Peyer's patch (tissue), 4 donors: ENCODE data around the gene PCGF2. TPM values are rescaled to one million over a fixed set of nuclear protein-coding genes. Genes with fewer than 3 reads are reported as not detected.

Source experiments
- DNase-seq, 3 donors: peaks; one replicate each; pipeline ENCODE4 v3.0.0-alpha.2; 2017 to 2019
- H3K27ac ChIP-seq, 4 donors: fragments of 200-600 bp; sonication (generic); one replicate each; pipeline ENCODE4 v1.5.1; 2016 to 2019
- H3K27me3 ChIP-seq, 2 donors: fragments of 200-600 bp; sonication (generic); one replicate each; pipeline ENCODE4 v1.5.1; 2019
- H3K36me3 ChIP-seq, 3 donors: fragments of 200-600 bp; sonication (generic); one replicate each; pipeline ENCODE4 v1.5.1; 2016 to 2019
- H3K4me1 ChIP-seq, 4 donors: fragments of 200-600 bp; sonication (generic); one replicate each; pipeline ENCODE4 v1.5.1; 2016 to 2019
- H3K4me3 ChIP-seq, 4 donors: fragments of 200-600 bp; sonication (generic); 1 replicate in 3 of 4; 2 replicates in 1 of 4; pipeline ENCODE4 v1.5.1; 2016 to 2019; ENCODE audit warnings: mild to moderate bottlenecking in 1 of 4
- H3K9me3 ChIP-seq, 4 donors: fragments of 200-600 bp; sonication (generic); one replicate each; pipeline ENCODE4 v1.5.1; 2016 to 2019; ENCODE audit warnings: mild to moderate bottlenecking in 1 of 4
- CTCF ChIP-seq, 6 experiments: fragments of 450-650 bp in 4 of 6; fragments of 200-600 bp in 2 of 6; sonication (generic) in 1 of 6; IDR thresholded peaks; one replicate each; pipeline ENCODE4 v1.5.1; 2017 to 2019; ENCODE audit warnings: antibody characterized with exemption in 6 of 6, mild to moderate bottlenecking in 3 of 6, moderate library complexity in 1 of 6
- POLR2A ChIP-seq, 2 donors: fragments of 450-650 bp; IDR thresholded peaks; one replicate each; pipeline ENCODE4 v1.5.1; 2017; ENCODE audit warnings: antibody characterized with exemption in 2 of 2, mild to moderate bottlenecking in 2 of 2, moderate library complexity in 2 of 2
- total RNA-seq, 4 donors: library from RNA; depleted of rRNA; stranded (reverse); fragments of >200 nt; gene quantifications; one replicate each; pipeline ENCODE4 v1.1.0, GENCODE V29; 2016

Gene PCGF2
- total RNA-seq, 4 donors from 2014 or later = 8.3 to 41.9 (median 14.5) TPM

DNA sequence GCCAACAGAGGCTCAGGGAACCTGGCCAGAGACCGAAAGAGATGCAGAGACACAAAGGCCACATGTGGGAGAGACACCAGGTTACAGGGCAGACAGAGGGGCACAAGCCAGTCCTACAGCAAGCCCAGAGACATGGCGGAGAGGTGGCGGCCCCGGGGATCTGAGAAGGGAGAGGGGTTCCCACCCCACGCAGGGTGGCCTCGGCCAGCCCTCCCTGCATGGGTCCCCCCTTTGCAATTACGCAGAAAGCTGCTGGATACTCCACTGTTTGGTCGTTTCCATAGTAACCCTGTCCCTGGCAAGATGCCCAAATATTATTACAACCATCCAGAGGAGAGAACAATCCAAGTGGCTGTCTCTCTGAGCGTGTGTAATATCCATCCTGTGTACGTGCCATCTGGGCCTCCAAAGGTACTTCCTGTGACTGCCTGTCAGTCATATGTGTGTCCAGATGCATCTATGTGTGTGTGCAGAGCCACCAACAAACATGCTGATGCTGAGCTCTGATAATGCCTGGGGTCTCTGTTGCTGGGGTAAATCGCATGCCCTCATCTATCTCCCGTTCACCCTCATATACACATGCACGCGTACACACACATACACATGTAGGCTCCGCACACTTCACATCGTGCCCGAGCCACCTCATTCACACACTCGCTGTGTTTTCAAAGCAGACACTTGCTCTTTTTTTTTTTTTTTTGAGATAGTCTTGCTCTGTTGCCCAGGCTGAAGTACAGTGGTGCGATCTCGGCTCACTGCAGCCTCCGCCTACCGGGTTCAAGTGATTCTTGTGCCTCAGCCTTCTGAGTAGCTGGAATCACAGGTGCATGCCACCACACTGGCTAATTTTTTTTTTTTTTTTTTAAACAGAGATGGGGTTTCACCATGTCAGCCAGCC, 5.5 kb downstream of the PCGF2 start:
- Histone ChIP-seq H3K27ac (peak overlapping the region in 3 of 4 donors; percentile 59 to 86 (median 85)), H3K4me1 (peaks cover 7 to 83% (median 12%) of the 10 kb centered on the region in 4 donors), H3K9me3 (no peaks in the 10 kb centered on the region), H3K27me3 (no peaks in the 10 kb centered on the region), H3K4me3 (peak overlapping the region in 1 of 4 donors; percentile 9), H3K36me3 (peaks cover 0 to 18% (median 0%) of the 10 kb centered on the region in 3 donors)
- peak in 2 of 3 donors; percentile 71 to 75 for DNase-seq
- TF ChIP-seq CTCF (IDR thresholded peaks at IDR 0.05) (no peak), POLR2A (IDR thresholded peaks at IDR 0.05) (peak in 1 of 2 donors; percentile 19)

GRCh38 chr17:38741921-38742410, 6.2 kb downstream of the PCGF2 start:
- peak in 2 of 3 donors; percentile 73 to 84 for DNase-seq
- Histone ChIP-seq H3K27ac (peak overlapping the region in 3 of 4 donors; percentile 59 to 86 (median 85)), H3K27me3 (no peaks in the 10 kb centered on the region), H3K36me3 (peaks cover 0 to 21% (median 0%) of the 10 kb centered on the region in 3 donors), H3K9me3 (no peaks in the 10 kb centered on the region), H3K4me1 (peaks cover 6 to 78% (median 7%) of the 10 kb centered on the region in 4 donors), H3K4me3 (peak overlapping the region in 1 of 4 donors; percentile 9)
- TF ChIP-seq POLR2A (IDR thresholded peaks at IDR 0.05) = no peak
- TF ChIP-seq CTCF (IDR thresholded peaks at IDR 0.05) = no peak

GRCh38 chr17:38741461-38741860, 6.7 kb downstream of the PCGF2 start:
- H3K36me3 ChIP-seq = peaks cover 0 to 26% (median 0%) of the 10 kb centered on the region in 3 donors
- H3K27me3 ChIP-seq = no peaks in the 10 kb centered on the region
- H3K9me3 ChIP-seq = no peaks in the 10 kb centered on the region
- H3K4me3 ChIP-seq = no peak overlapping the region
- peak in 1 of 3 donors; percentile 31 for DNase-seq
- H3K4me1 ChIP-seq = peaks cover 1 to 73% (median 3%) of the 10 kb centered on the region in 4 donors
- TF ChIP-seq POLR2A (IDR thresholded peaks at IDR 0.05) (no peak), CTCF (IDR thresholded peaks at IDR 0.05) (no peak)
- H3K27ac ChIP-seq = peak overlapping the region in 3 of 4 donors; percentile 59 to 86 (median 85)

- H3K4me1 ChIP-seq = peaks cover 0 to 67% (median 2%) of the 10 kb centered on the region in 4 donors
- TF ChIP-seq POLR2A (IDR thresholded peaks at IDR 0.05) (no peak), CTCF (IDR thresholded peaks at IDR 0.05) (no peak)
- peak in 1 of 3 donors; percentile 19 for DNase-seq
- peak overlapping the region in 1 of 4 donors; percentile 86 for H3K27ac ChIP-seq
- H3K27me3 ChIP-seq = no peaks in the 10 kb centered on the region
- H3K9me3 ChIP-seq = no peaks in the 10 kb centered on the region
- no peak overlapping the region for H3K4me3 ChIP-seq
- peaks cover 0 to 32% (median 0%) of the 10 kb centered on the region in 3 donors for H3K36me3 ChIP-seq
Measured at GRCh38 chr17:38740806-38741205, 7.3 kb downstream of the PCGF2 start.

GRCh38 chr17:38740044-38740443, 8.1 kb downstream of the PCGF2 start:
- Histone ChIP-seq H3K9me3 (no peaks in the 10 kb centered on the region), H3K27ac (peak overlapping the region in 1 of 4 donors; percentile 26), H3K4me1 (peaks cover 0 to 70% (median 4%) of the 10 kb centered on the region in 4 donors), H3K27me3 (no peaks in the 10 kb centered on the region), H3K36me3 (peaks cover 0 to 38% (median 0%) of the 10 kb centered on the region in 3 donors), H3K4me3 (no peak overlapping the region)
- TF ChIP-seq POLR2A (IDR thresholded peaks at IDR 0.05) (no peak), CTCF (IDR thresholded peaks at IDR 0.05) (no peak)
- DNase-seq = no peak
